Gastroesophageal sphincter (tissue), 3 donors: ENCODE measurements around the gene GRM8.

Source experiments
- CTCF ChIP-seq, 4 experiments: fragments of 200-600 bp in 2 of 4; fragments of 450-650 bp in 2 of 4; sonication (generic) in 1 of 4; IDR thresholded peaks; one replicate each; pipeline ENCODE4 v1.5.1; 2017 to 2019; ENCODE audit warnings: antibody characterized with exemption in 4 of 4, mild to moderate bottlenecking in 2 of 4, moderate library complexity in 2 of 4
- POLR2A ChIP-seq, 2 donors: fragments of 450-650 bp; IDR thresholded peaks; one replicate each; pipeline ENCODE4 v1.6.1; 2017; ENCODE audit warnings: antibody characterized with exemption in 2 of 2, mild to moderate bottlenecking in 2 of 2, moderate library complexity in 1 of 2

GRCh38 chr7:126972571-126972970 is 280.2 kb downstream of the GRM8 start:
- TF ChIP-seq POLR2A (IDR thresholded peaks at IDR 0.05) = no peak
- no peak for TF ChIP-seq CTCF (IDR thresholded peaks at IDR 0.05)
